Mucosa of stomach (tissue), 1 donor: ENCODE results near the gene C1orf116.

Experiments
- H3K27me3 ChIP-seq: one replicate; pipeline ENCODE4 v1.7.0; 2013; ENCODE audit warnings: mild to moderate bottlenecking, low read length; ENCODE audit not compliant: control insufficient read depth, insufficient read depth
- H3K36me3 ChIP-seq: one replicate; pipeline ENCODE4 v1.7.0; 2013; ENCODE audit warnings: low read length; ENCODE audit not compliant: control insufficient read depth, insufficient read depth
- H3K4me1 ChIP-seq: one replicate; pipeline ENCODE4 v1.7.0; 2013; ENCODE audit warnings: mild to moderate bottlenecking, low read length; ENCODE audit not compliant: control insufficient read depth, insufficient read depth
- H3K4me3 ChIP-seq: one replicate; pipeline ENCODE4 v1.7.0; 2013; ENCODE audit warnings: low read length
- H3K9ac ChIP-seq: one replicate; pipeline ENCODE4 v1.7.0; 2013; ENCODE audit warnings: mild to moderate bottlenecking, low read length, moderate library complexity
- H3K9me3 ChIP-seq: one replicate; pipeline ENCODE4 v1.7.0; 2013; ENCODE audit warnings: mild to moderate bottlenecking, low read length, moderate library complexity; ENCODE audit not compliant: control insufficient read depth
- donor health status: Pancreatic carcinoma.

The C1orf116 gene

DNA sequence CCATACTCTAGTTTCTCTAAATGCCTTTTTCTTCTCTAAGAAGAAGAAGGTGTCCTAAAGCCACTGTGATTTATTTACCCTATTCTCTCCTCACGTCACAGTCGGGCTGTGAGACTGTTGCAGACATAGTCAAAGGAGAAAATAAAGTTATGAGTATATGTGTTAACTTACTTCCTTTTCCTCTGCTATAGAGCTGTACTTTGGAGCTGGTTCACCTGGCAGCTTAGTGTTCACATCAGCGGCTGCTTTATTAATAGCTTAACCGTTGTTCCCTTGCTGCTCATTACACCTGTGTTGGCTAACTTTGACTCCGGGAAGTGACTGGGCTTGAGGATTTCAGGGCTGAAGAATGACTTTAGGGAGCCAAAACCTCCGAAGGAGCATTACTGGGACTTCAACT is 24.1 kb upstream of the C1orf116 start:
- H3K36me3 ChIP-seq: no peaks in the 10 kb centered on the region
- no peak overlapping the region for H3K4me3 ChIP-seq
- H3K9me3 ChIP-seq: no peaks in the 10 kb centered on the region
- peak overlapping the region; percentile 57 for H3K9ac ChIP-seq
- H3K4me1 ChIP-seq: peaks cover 31% of the 10 kb centered on the region
- H3K27me3 ChIP-seq: no peaks in the 10 kb centered on the region

DNA sequence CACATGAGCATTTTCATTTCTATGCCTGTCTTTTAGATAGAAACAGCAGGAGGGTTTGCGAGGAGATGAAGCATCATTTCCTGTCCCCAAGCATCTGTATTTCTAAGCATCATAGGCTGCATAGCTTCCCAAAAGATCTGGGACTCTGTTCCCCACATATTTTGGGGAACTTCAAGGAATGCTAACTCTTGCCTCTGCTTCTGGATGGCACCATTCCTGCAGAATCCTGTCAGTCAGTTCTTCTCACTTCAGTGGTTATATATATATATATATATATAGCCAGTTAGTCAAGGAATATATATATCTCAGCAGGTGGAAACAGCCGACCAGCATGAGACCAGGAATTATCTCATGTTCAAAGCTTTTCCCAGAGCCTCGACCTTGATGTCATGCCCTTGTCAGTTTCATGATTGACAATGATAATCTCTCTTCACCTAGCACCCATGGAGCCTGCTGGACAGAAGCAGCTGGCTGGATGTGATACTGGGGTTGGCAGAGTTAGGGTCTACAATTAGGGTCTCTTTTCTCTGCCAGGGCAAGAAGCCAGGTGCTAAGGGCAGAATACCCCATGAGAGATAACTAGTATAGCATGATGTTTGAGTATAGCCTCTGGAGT is 22.9 kb upstream of the C1orf116 start:
- Histone ChIP-seq H3K36me3 (no peaks in the 10 kb centered on the region), H3K9me3 (no peaks in the 10 kb centered on the region), H3K4me1 (peaks cover 36% of the 10 kb centered on the region), H3K9ac (peak overlapping the region; percentile 57), H3K4me3 (no peak overlapping the region), H3K27me3 (no peaks in the 10 kb centered on the region)

DNA sequence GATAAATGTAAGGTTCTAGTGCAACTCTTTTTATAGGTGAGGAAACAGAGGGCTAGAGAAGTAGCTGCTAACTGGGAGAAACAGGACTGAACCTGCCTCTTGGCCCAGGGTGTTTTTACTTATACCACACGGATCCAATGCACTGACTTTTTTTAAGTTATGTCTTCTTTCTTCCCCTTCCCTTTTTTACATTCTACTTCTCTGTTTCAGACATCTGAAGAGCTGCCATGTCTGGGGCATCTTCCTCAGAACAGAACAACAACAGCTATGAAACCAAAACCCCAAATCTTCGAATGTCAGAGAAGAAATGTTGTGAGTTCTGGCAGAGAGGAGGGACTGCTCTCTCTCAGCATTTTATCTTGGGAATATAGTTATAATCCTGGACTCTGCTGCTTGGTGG is 21.9 kb upstream of the C1orf116 start:
- Histone ChIP-seq H3K4me1 (peaks cover 36% of the 10 kb centered on the region), H3K27me3 (no peaks in the 10 kb centered on the region), H3K9ac (peak overlapping the region; percentile 0), H3K4me3 (no peak overlapping the region), H3K9me3 (no peaks in the 10 kb centered on the region), H3K36me3 (no peaks in the 10 kb centered on the region)

DNA sequence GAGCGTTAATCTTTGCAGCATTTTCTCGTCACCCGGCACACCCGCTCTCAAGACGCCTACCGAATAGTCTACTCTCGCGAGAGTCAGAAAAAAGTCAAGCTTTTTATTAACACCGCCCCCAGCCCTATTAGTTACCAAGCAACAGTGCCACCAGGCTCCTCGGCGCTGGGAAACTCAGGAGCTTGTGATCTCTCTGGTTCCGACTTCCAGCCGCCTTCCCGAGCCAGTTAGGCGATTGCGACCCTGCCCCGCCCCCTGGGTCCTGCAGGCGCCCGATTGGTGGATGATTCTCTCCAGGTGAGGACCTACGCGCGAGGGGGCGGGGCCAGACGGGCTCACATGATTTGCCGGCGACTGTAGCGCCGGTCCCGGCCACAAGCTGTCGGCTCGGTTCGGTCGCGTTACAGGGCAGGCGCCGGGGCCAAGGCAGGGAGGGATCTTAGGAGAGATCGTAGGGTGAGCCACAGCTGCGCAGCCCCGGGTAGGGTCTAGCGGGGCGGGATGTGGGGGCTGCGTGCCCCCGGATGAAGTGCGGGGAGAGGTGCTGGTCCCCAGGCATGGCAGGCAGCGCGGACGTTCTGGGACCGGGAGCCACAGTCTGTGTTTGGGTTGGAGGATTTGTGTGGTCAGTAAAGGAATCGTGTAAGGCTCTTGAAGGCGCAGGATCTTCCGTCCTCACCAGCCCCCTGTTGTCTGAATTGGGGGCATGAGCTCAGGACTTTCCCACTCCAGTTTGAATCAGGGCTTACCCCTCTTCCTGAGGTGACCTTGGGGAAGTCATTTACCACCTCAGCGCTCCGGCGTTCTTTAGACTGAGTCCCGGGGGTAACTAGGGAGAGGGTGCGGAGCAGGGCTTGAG is 20.6 kb upstream of the C1orf116 start, which contains the start of gene PFKFB2:
TSS of gene PFKFB2 (plus strand) at position 365 of the 859 bp plus-strand sequence. CDS start 1,443 bp downstream, outside the sequence.
- no peaks in the 10 kb centered on the region for H3K9me3 ChIP-seq
- no peaks in the 10 kb centered on the region for H3K36me3 ChIP-seq
- H3K4me3 ChIP-seq: peak within 1 kb of the TSS; percentile 90
- H3K4me1 ChIP-seq: peaks cover 36% of the 10 kb centered on the region
- H3K9ac ChIP-seq: peak within 1 kb of the TSS; percentile 95
- no peaks in the 10 kb centered on the region for H3K27me3 ChIP-seq

DNA sequence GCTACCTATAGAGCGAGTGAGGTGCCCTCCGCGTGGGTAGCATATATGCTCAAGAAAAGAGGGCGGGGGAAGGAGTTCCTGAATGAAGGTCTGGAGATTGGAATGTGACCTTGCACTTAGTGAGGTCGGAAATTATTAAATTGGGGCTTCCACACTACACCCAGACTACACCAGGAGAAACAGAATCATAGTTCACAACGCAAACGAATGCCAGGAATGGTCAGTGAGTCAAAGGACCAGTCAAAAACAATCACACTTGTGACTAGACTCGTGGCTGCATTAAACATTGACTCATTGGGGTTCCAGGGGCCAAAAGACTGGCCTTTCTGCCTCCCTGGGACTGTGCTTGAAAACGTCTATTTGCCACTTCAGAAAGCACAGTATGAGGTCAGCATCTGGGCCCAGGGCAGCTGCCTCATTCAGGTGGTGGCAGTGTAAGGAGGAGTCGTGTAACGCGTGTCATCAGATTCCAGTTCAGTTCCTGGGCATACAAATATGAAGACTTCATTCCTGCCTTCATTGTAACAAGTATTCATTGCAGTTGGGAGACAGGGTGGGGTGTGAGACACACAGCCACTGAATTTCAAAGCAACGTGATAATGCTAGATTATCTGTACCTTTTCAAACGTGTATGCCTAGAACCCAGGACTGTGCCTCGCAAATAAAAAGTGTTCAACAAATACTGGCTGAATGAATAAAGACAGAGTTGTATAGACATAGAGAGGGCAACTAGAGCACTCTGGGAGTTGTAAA is 18.8 kb upstream of the C1orf116 start, which contains the start of gene YOD1:
TSS of gene YOD1 (minus strand) at position 18 of the 753 bp plus-strand sequence. CDS start 178 bp downstream, outside the sequence.
- peak within 1 kb of the TSS; percentile 99 for H3K9ac ChIP-seq
- H3K9me3 ChIP-seq: no peaks in the 10 kb centered on the region
- H3K4me1 ChIP-seq: peaks cover 34% of the 10 kb centered on the region
- H3K4me3 ChIP-seq: peak within 1 kb of the TSS; percentile 91
- H3K27me3 ChIP-seq: no peaks in the 10 kb centered on the region
- H3K36me3 ChIP-seq: no peaks in the 10 kb centered on the region

DNA sequence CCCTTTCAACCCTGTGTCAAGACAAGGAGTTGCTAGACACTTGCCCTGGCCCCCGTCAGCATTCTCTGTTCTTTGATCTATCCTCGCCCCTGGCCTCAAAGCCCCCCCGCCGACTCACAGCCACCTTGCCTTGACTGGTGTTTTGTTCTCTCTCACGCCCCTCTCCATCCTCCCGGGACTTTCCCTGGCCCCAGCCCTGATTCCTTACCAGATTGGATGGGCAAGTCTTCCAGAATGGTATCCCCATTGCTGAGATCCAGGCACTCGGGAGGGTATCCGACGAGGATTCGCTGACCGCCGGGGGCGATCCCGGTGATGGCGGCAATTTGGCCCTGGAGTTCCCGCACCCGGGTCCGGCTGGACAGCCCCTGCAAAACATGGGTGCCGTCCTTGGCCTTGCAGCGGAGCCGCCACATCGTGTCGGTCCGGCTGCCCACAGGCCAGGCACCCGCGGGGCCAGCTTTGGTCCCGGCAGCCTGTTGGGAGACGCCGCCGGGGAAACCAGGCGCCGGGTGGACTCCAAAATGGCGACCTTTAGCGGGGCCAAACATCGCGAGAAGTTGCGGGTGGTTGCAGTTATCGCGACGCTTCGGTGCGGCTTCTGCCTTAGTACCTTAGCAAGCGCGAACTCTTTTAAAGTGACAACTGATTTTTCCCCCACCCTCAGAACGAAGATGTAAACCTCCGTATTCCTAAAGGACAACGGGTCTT is 18.1 kb upstream of the C1orf116 start:
- Histone ChIP-seq H3K9me3 (no peaks in the 10 kb centered on the region), H3K27me3 (no peaks in the 10 kb centered on the region), H3K4me3 (peak overlapping the region; percentile 91), H3K4me1 (peaks cover 29% of the 10 kb centered on the region), H3K36me3 (no peaks in the 10 kb centered on the region), H3K9ac (peak overlapping the region; percentile 99)

DNA sequence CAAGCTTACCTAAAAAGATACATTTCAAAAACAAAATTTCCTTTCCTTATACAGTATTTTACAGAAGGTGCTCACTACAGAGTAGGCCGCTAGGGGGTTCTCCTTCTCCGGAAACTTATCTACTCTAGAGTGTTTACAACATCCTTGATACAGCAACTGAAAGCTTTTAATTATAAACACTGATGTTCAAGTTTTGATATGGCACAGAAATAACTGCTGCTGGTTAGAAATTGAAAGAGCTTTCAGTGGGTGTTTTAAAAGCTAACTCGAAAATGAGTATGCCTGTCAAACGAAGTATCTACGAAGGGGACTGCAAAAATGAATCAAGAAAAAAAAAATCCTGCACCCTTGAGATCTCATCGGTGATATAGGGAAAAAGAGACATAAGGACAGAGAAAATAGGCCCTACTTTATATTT is 17.4 kb upstream of the C1orf116 start:
- no peaks in the 10 kb centered on the region for H3K27me3 ChIP-seq
- H3K9me3 ChIP-seq: no peaks in the 10 kb centered on the region

DNA sequence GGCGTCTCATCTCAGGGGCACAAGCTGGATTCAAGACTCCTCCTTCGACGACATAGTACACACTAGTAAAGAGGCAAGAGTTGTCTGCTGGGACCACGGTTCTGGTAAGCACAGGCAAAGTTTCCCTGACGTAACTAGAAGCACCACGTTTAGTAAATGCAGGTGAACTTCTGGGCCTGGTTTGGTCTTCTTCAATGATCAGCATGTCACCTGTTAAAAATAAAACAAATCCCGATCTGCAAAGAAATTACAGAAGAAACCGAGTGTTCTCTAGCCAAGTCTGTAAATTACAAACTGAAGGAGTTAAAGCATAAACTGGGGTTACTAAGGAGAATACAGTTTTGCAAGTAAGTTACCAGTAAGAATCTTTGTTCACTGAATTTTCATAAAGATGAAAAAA is 17.0 kb upstream of the C1orf116 start:
- Histone ChIP-seq H3K9ac (peak overlapping the region; percentile 99), H3K27me3 (no peaks in the 10 kb centered on the region), H3K9me3 (no peaks in the 10 kb centered on the region), H3K36me3 (no peaks in the 10 kb centered on the region), H3K4me1 (peaks cover 26% of the 10 kb centered on the region), H3K4me3 (peak overlapping the region; percentile 91)

More for the DNA sequence above, 17.4 kb upstream of the C1orf116 start:
- Histone ChIP-seq H3K4me3 (peak overlapping the region; percentile 91), H3K36me3 (no peaks in the 10 kb centered on the region), H3K4me1 (peaks cover 28% of the 10 kb centered on the region), H3K9ac (peak overlapping the region; percentile 99)

DNA sequence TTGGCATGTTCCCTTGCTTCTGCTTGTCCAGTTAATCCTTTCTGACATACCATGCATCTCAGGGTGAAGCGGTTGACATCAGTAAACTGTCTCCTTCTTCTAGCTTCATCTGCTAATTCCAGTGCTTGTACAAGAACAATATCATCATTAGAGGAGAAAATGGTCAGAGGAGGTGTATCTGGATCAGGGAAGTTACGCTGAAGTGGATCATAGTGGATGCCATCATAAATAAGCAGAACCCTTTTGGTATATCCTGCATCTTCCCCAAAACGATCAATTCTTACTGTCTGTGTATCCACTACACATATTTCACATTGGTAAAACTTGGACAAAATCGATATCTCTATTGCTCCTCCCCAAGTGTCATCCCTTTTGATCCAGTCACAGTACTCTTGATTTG is 16.5 kb upstream of the C1orf116 start:
- Histone ChIP-seq H3K4me3 (no peak overlapping the region), H3K9ac (peak overlapping the region; percentile 99), H3K9me3 (no peaks in the 10 kb centered on the region), H3K4me1 (peaks cover 23% of the 10 kb centered on the region), H3K27me3 (no peaks in the 10 kb centered on the region), H3K36me3 (no peaks in the 10 kb centered on the region)

DNA sequence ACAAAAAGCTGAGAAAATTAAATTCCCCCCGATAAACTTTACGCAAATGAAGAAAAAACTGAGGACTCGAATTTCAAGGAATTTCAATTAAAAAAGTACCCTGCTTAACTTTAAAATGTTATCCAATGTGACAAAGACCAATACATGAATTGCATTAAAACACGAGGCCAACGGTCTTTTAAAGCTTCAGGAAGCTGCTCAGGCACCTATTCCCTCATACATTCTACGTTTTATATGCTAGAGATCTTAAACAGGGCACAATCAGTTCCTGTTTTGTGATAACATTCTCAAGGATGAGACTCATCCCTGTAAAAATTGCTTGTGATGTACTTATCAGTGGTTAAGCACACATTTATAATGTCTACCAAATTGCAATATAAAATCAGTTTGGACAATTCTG is 15.5 kb upstream of the C1orf116 start:
- no peak overlapping the region for H3K4me3 ChIP-seq
- no peaks in the 10 kb centered on the region for H3K36me3 ChIP-seq
- H3K4me1 ChIP-seq: peaks cover 17% of the 10 kb centered on the region
- H3K9me3 ChIP-seq: no peaks in the 10 kb centered on the region
- no peaks in the 10 kb centered on the region for H3K27me3 ChIP-seq
- no peak overlapping the region for H3K9ac ChIP-seq

DNA sequence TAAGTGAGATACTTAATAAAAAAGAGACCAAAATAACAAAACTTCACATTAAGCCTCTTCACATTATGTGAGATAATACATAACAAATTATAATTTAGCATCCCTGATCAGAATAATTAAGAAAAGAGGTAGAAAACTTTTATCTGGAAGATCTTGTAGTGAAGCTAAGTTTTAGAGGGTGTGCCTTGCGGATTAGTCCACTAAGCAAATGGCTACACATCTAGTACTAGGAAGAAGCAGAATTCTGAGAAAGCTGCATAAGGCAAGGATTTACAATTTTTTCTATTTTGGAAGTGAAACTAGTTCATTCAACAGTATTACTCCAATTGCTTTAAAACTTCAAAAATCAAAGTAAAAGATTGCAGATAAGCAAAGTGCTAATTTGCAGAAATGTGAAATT is 14.9 kb upstream of the C1orf116 start:
- Histone ChIP-seq H3K36me3 (no peaks in the 10 kb centered on the region), H3K4me3 (no peak overlapping the region)

More for the DNA sequence above, 14.9 kb upstream of the C1orf116 start:
- Histone ChIP-seq H3K4me1 (peaks cover 17% of the 10 kb centered on the region), H3K9me3 (no peaks in the 10 kb centered on the region), H3K27me3 (no peaks in the 10 kb centered on the region), H3K9ac (no peak overlapping the region)
